MV-4-11 (cell line): ENCODE results near the gene DENND4A.
"Not testable (repeated sequence)": the region's sequence is repeated elsewhere in the genome, so short reads cannot be mapped to it uniquely, and the experiment has no call there.

Experiments used
- DNase-seq: peaks from one replicate; lab custom pipeline; 2025; lab: John Stamatoyannopoulos, UW

The DENND4A gene

DNA sequence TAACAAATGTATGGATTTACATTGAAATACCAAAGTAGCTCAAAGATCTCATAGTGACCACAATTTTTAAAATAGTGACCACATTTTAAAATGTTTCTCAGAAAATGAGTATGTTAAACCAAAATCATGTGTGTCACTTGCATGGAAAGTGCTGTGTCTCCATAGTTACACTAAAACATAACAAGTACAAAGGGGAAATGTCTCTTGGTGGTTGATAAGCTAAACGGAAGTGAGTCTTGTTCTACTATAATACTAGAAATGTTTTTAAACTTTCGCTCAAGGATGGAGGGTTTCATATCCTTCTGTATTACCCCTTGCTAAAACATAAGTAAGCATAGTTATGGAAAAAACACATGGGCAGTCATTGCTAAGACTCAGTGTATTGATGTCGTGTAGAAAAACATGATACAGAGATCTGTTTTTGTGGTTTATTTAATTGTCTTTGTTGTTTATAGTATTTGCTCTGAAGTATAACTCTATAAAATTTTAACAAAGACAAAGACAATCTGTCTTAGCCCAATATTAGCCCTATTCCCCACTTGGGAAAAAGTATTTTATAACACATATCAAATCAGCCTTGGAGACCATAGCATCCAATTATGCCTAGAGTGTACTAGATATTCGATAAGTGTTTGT, 27.0 kb upstream of the DENND4A start:
- DNase-seq = peak; percentile 99

DNA sequence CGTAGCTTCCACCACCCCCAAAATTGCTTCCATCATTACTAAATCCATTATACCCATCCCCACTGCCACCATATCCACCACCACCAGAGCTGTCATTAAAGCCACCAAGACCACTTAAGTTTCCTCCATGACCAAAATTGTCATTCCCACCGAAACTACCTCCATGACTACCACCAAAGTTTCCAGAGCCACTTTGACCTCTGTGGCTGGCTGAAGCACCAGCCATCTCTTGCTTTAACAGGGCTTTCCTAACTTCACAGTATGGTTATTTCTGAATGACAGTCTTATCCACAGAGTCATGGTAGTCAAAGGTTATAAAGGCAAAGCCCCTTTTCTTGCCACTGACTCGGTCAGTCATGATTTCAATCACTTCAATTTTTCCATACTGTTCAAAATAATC, 24.3 kb upstream of the DENND4A start:
- no peak for DNase-seq

DNA sequence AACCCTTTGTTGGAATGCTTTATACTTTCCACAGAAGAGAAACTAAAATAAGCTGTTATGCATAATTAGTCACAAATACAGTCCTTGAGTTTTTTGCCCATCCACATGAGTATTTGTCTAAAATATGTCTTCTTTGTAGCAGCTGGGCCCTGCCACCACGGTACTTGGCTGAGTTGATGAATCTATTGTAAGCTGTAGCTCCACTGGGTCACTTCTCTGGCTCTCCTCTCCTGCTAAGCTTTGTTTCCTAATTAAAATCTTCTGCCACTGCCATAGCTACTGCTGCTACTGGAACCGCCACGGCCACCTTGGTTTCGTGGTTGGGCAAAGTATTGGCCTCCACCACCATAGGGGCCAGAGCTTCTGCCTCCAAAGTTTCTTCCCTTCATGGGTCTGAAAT, 23.9 kb upstream of the DENND4A start:
- peak; percentile 20 for DNase-seq

DNA sequence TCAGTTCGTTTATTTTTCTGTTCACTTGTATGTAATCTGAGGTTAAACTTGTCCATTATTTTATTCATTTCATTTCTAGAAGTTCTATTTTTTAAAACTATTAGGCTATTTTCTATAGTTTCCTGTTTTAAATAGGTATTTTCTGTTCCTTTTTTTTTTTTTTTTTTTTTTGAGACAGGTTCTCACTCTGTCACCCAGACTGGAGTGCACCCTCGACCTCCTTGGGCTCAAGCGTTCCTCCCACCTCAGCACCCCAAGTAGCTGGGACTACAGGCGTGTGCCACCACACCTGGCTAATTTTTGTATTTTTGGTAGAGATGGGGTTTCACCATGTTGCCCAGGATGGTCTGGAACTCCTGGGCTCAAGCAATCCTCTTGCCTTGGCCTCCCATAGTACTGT, 22.2 kb upstream of the DENND4A start:
- not testable (repeated sequence) for DNase-seq

DNA sequence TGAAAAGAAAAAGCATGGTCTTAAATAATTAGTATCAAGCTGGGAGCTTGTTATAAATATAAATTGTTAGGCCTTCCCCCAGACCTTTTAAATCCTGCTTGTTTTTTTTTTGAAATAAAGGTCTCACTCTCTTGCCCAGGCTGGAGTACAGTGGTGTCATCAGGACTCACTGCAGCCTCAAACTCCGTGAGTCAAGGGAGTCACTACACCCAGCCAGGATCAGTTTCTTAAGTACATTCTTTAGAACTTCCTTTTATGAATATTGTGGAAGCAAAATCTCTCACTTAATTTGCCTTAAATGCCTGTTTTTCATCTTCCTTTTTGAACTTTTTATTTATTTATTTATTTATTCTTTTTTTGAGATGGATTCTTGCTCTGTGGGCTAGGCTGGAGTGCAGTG, 20.8 kb upstream of the DENND4A start:
- peak; percentile 43 for DNase-seq

DNA sequence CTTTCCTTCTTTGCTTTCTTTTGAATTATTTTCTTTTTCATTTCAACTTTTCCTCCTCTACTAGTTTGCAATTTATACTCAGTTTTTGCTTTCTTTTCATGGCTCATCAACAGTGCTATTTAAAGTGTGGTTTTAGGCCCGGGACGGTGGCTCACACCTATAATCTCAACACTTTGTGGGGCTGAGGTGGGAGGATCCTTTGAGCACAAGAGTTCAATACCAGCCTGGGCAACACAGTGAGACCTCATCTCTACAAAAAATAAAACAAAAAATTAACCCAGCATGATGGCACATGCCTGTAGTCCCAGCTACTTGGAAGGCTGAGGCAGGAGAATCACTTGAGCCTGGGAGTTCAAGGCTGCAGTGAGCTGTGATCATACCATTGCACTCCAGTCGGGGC, 20.4 kb upstream of the DENND4A start:
- no peak for DNase-seq

DNA sequence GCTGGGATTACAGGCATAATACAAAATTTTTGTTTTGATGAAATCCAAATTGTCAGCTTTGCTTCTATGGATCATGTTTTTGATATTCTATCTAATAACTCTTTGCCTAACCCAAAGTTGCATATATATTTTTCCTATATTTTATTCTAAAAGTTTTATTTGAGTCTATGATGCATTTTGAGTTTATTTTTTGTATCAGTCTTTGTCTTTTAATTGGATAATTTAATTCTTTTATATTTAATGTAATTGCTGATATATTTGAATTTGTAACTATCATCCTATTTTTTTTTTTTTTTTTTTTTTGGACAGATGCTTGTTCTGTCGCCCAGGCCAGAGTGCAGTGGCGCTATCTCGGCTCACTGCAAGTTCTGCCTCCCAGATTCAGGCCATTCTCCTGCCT, 19.7 kb upstream of the DENND4A start:
- no peak for DNase-seq

DNA sequence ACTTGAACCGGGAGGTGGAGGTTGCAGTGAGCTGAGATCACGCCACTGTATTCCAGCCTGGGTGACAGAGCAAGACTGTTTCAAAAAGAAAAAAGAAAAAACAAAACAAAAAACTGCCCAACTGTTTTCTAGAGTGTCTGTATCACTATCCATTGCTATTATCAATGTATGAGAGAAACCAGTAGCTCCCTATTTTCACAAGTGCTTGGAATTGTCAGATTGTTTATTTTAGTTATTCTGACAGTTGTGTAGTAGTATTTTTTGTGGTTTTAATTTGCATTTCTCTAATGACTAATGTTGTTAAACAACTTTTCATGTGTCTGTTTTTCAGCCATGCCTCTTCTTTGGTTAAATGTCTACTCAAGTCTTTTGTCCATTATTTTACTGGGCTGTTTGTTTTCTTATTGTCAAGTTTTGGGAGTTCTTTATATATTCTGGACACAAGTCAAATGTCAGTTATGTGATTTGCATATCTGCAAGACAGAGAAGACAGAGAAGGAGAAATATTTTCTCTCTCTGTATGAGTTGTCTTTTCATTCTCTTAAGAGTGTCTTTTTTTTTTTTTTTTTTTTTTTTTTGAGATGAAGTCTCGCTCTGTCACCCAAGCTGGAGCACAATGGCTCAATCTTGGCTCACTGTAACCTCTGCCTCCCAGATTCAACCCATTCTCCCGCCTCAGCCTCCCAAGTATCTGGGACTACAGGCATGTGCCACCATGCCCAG, 19.1 kb upstream of the DENND4A start:
- not testable (repeated sequence) for DNase-seq

DNA sequence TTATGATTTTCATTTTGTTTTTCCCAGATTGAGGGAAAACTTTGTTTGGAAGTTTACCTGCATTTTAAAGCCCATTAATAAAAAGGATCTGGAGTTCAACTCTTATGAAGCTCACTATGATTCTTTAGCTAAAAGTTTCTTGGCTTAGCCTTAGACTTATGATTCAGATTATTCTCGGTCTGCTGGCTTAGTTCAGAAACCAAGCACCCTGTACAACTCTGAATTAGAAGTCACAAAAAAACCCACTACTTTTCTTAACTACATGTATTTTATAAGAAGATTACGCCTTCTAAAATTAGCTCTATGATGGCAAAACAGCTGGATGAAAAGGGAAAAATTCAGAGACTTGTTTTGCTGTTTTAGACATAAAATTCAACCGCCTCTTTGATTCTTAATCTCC, 14.3 kb upstream of the DENND4A start:
- DNase-seq = no peak

DNA sequence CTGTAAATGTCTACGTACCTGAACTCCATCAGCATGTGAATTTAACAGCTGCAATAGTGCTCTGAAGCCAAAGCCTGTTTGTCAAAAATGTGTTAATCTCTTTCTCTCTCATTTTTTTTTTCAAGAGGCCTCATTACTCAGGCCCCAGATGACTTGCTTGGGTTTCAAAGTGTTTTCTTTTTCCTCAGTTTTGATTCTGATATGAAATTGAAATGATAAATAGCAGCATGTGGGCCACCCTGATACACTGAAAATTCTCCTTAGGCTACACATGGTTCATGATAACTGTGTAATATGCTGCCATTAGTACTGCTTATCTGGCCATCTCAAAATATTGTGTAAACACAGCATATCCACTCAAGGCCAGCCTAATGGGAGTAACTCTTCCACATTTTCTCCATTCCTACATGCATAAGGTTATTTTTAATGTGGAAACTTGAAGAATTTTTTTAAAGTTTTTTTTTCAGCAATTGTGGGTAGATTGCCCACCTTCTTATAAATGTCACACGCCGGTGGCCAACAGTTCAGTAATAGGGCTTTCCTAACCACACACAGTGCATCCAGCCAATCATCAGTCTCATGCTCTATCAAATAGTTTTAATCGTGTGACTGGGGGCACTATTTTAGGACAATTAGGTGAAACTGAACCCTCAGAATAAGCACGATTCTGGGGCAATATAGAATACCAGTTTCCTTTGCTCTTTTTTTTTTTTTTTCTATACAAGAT, 13.1 kb upstream of the DENND4A start:
- DNase-seq = no peak

DNA sequence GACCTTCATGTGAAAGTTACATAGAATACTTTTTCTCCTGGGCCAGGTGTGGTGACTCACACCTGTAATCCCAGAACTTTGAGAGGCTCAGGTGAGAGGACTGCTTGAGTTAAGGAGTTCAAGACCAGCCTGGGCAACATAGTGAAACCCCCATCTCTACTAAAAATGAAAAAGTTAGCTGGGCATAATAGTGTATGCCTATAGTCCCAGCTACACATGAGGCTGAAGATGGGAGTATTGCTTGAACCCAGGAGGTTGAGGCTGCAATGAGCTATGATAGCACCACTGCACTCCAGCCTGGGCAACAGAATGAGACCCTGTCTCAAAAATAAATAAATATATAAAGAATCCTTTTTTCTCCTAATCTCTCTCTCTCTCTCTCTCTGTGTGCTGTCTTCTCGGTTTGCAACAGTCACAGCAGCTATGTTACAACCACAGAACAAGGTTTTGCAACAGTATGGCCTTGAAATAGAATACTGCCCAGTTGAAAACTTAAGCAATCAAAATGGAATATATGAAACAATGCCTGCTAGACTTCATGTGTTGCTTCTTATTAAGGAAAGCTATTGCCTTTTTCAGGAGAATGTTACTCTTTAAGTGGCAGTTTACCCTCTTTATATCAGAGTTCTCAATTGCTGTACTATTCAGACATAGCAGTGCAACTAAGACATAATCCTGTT, 12.3 kb upstream of the DENND4A start:
- DNase-seq = peak; percentile 93

DNA sequence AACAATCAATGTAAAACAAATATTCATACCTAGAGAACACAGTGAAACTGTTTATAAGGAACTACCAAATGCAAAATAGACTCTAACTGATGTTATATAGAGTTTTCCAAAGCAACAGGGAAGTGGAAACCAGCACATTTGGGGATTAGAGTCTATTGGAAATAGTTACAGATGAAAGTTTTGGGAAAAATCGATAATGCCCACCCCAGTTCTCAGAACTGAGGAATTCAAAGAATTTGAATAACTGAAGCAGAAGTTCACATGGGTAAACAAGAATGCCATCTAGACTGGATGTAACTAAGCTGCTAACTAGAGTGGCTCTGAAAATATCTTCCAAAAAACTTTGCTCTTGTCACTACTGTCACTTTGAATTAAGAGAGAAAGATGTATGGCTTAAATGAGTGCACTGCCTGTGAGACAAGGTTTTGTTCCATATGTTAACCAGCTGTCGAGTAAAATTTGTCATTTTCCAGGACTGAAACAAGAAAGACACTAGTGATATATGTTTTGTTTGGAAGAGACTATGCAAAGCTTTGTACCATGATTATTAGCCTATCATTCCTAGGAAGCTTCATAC, 9.2 kb upstream of the DENND4A start:
- peak; percentile 52 for DNase-seq

DNA sequence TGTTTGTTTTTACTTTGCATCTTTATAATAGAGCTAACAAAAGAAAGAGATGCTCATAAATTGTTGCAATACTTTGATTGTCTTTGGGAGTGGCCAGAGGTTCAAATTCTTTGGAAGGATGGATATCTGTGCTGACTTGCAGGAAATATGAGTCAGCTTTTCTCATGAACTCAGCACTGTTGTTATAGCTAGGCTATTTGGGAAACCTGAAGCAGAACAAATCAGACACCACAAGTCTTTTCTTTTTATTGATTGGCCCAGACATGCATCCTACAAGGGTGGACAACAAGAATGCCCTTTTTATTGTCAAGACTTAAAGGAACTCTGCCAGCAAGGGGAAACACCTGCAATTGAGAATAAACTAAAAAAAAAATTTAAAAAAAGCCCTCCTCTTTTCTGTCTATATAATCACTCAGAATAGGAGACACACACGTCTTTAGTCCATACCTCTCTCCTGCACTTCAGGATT, 4.6 kb upstream of the DENND4A start:
- peak; percentile 48 for DNase-seq

DNA sequence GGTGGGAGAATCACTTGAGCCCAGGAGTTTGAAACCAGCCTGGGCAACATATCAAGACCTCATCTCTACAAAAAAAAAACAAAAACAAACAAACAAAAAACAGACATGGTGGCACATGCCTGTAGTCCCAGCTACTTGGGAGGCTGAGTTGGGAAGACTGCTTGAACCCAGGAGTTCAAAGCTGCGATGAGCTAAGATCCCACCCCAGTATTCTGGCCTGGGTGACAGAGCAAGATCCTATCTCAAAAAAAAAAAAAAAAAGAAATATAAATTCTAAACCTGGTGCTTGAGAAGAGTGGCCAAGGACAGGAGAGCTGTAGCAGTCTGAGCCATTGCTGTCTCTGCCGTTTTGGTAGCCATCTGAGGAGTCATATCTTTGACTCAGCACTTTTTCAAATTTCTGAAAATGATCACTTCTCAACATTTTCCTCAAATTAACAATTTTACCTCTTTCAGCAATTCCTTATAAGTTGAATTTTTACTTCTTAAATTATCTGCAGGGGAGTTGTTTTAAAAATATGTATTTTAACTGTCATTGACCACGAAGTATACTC, 3.6 kb upstream of the DENND4A start:
- DNase-seq = no peak

DNA sequence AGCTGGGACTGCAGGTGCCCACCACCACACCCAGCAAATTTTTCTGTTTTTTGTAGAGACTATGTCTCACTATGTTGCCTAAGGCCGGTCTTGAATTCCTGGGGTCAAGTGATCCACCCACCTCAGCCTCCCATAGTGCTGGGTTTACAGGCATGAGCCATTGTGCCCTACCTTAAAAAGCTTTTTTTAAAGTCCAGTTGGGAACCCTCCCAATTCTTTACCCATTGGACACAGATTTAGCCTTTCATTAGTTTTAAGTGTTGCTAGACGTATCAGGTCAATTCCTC, 1.7 kb upstream of the DENND4A start:
- DNase-seq = no peak

DNA sequence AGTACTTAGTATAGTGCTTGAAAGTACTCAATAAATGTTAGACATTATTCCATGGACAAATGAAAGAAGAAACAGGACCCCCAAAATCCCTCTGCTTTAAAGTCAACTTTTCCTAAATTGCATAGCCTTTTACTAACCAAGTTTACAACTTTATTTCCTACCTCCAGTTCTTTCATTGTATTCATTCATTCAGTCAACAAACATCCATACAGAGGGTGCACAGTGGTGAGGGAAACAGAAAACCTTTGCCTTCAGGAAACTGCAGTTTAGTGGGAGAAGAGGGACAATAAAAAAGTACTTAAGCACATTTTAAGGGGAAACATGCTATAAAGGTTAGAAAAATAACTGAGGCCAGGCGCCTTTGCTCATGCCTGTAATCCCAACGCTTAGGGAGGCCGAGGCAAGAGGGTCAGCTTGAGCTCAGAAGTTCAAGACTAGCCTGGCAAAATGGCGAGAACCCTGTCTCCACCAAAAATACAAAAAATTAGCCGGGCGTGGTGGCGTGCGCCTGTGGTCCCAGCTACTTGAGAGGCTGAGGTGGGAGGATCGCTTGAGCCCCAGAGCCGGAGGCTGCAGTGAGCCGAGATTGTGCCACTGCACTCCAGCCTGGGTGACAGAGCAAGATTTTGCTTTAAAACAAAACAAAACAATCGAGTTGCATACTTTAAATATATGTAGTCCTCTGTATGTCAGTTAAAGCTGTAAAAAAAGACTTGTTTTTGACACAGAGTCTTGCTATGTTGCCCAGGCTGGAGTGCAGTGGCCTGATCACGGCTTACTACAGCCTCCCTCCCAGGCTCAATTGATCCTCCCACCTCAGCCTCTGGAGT, 1.1 kb upstream of the DENND4A start:
- DNase-seq = no peak

DNA sequence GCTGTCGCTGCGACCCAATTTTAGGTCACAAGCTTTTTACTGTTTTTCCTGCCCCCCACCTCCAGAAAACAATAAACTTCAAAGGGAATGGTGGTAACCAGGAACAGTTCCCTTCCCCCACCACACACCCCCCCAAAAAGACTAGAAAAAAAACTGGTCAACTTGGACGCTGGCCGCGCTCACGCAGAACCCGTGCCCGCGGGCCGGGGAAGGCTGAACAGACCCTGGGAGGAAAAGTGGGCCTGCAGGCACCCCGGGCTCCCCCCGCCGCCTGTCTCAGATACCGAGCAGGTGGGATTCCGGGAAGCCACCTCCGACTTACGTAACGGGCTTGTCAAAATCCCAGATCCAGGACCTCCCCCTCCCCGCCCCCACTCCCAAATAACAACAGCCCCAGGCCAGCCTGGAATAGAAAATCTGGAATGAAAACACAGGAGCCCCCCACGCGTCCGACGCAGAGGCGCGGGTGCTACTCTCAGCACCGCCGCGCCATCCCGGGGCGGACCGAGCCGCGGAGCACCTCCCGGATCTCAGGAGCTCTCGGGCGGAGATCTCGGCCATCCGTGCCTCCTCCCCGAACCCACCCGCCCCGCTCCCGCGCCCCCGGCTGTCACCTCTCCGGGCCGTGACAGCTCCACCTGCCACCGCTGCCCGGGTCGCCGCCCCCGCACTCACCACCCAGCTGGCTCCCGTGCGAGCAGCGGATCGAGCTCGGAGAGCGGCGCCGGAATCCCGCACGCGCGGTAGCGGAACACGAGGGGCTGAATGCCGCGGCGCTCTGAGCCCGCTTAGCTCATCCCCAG, 557 bp downstream of the DENND4A start:
- no peak for DNase-seq

DNA sequence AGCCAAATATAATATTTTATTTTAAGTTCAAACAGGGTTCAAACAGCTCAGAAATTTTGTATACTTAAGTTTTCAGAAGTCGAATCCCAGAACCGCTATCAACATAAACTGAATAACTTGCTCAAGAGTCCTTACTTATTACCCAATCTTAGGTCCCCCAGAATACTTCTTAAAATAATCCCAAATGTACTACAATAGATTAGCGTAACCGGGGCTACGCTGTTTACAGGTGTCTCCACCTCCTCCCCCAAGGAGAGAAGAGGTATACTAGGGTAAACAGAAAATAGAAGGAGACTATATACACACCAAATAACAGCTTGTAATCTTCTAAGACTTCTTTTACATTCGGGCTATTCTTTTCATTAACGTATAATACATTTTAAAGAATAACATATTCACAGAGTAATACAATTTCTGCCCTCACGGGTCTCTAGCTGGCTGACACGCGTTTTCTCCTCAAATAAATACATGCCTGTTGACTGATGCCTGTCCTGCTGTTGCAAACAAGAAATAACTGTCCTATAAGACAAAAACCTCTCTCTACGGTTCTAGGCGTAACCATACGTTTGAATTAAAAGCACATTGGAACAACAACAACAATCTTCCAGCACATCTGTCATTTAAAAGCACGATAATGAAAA, 1.3 kb downstream of the DENND4A start:
- DNase-seq = peak; percentile 43

DNA sequence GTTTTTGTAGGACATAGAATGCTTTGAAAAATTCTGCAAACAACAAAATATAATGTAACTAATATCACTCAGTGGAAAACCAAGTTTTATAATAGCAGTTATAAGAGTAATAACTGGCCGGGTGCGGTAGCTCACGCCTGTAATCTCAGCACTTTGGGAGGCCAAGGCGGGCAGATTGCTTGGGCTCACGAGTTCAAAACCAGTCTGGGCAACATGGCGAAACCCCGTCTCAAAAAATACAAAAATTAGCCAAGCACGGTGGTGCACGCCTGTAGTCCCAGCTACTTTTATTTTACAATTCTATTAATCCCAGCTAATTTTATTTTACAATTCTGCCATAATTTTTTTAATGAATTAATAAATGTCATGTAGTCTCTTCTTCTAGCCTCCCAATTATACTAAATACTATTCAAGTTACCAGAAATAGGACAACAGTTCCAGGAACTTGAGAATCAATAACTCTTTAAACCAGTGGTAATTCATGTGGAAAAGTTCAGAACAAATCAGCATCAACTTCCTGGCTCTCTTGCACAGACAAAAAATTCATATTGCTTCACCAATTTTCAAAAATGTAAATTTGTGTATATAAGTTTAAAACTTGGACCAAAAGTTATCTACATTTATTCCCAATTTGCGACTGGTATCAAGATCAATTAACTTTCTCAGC, 2.2 kb downstream of the DENND4A start:
- DNase-seq = no peak
